ENCODE results near the gene YBX1.

The YBX1 gene

GRCh38 chr1:42743317-42744147 is 61.3 kb downstream of the YBX1 start:
- no peak for TF ChIP-seq SPI1 (IDR thresholded peaks at IDR 0.05; ENCODE audit: borderline replicate concordance, low read depth)
- no peak for TF ChIP-seq POLR2AphosphoS5 (IDR thresholded peaks at IDR 0.05; ENCODE audit: low read depth)
- TF ChIP-seq CTCF (IDR thresholded peaks at IDR 0.05; ENCODE audit: insufficient read depth, low read length) = no peak
- no peak for TF ChIP-seq REST (IDR thresholded peaks at IDR 0.05; ENCODE audit: insufficient replicate concordance, low read depth)
- TF ChIP-seq GABPA (IDR thresholded peaks at IDR 0.05; ENCODE audit: low read depth) = no peak
- DNase-seq (ENCODE audit: low read depth in 1 of 2, low spot score in 1 of 2) = no peak

GRCh38 chr1:42744148-42744413 is 61.9 kb downstream of the YBX1 start:
- no peak overlapping the region for H3K27ac ChIP-seq (replicated peaks)

More at GRCh38 chr1:42743317-42744147, 61.3 kb downstream of the YBX1 start:
- Histone ChIP-seq H3K27me3 (ENCODE audit: insufficient read depth, poor library complexity, severe bottlenecking) (no peaks in the 10 kb centered on the region), H3K4me3 (replicated peaks; ENCODE audit: insufficient read depth, low read length) (no peak overlapping the region), H3K27ac (replicated peaks) (no peak overlapping the region)

GRCh38 chr1:42745851-42746250 is 63.6 kb downstream of the YBX1 start:
- TF ChIP-seq CTCF (IDR thresholded peaks at IDR 0.05; ENCODE audit: insufficient read depth, low read length) (no peak), POLR2AphosphoS5 (IDR thresholded peaks at IDR 0.05; ENCODE audit: low read depth) (0 out of 2 replicates have a peak, but pooled peaks have one; percentile 25)
- no peak for DNase-seq (ENCODE audit: low read depth in 1 of 2, low spot score in 1 of 2)
- no peak overlapping the region for H3K27ac ChIP-seq (replicated peaks)
- H3K27me3 ChIP-seq (ENCODE audit: insufficient read depth, poor library complexity, severe bottlenecking) = no peaks in the 10 kb centered on the region
- no peak overlapping the region for H3K4me3 ChIP-seq (replicated peaks; ENCODE audit: insufficient read depth, low read length)

More at GRCh38 chr1:42744148-42744413, 61.9 kb downstream of the YBX1 start:
- Histone ChIP-seq H3K4me3 (replicated peaks; ENCODE audit: insufficient read depth, low read length) (no peak overlapping the region), H3K27me3 (ENCODE audit: insufficient read depth, poor library complexity, severe bottlenecking) (no peaks in the 10 kb centered on the region)
- TF ChIP-seq REST (IDR thresholded peaks at IDR 0.05; ENCODE audit: insufficient replicate concordance, low read depth) (no peak), POLR2AphosphoS5 (IDR thresholded peaks at IDR 0.05; ENCODE audit: low read depth) (no peak), SPI1 (IDR thresholded peaks at IDR 0.05; ENCODE audit: borderline replicate concordance, low read depth) (no peak)
- no peak for DNase-seq (ENCODE audit: low read depth in 1 of 2, low spot score in 1 of 2)

- TF ChIP-seq POLR2AphosphoS5 (IDR thresholded peaks at IDR 0.05; ENCODE audit: low read depth) = no peak
- no peak for TF ChIP-seq REST (IDR thresholded peaks at IDR 0.05; ENCODE audit: insufficient replicate concordance, low read depth)
- TF ChIP-seq CTCF (IDR thresholded peaks at IDR 0.05; ENCODE audit: insufficient read depth, low read length) = no peak
- H3K4me3 ChIP-seq (replicated peaks; ENCODE audit: insufficient read depth, low read length) = no peak overlapping the region
- no peak for DNase-seq (ENCODE audit: low read depth in 1 of 2, low spot score in 1 of 2)
- no peaks in the 10 kb centered on the region for H3K27me3 ChIP-seq (ENCODE audit: insufficient read depth, poor library complexity, severe bottlenecking)
- no peak overlapping the region for H3K27ac ChIP-seq (replicated peaks)
Measured at GRCh38 chr1:42746436-42747105, 64.4 kb downstream of the YBX1 start.

All from HL-60 (cell line).